Measurements from ENCODE around the gene IFT172. TPM values are rescaled to one million over a fixed set of nuclear protein-coding genes. Genes with fewer than 3 reads are reported as not detected.

IFT172 gene
- total RNA-seq, 1 experiment from 2014 or later: 21.9 TPM

GRCh38 chr2:27509326-27509725, 19.8 kb upstream of the IFT172 start:
- H3K4me1 Mint-ChIP-seq (ENCODE audit: low read depth, unreplicated experiment): no peaks in the 10 kb centered on the region
- Histone ChIP-seq H3K9me3 (no peaks in the 10 kb centered on the region), H3K27me3 (replicated peaks; ENCODE audit: control insufficient read depth, insufficient read depth, low read length) (no peaks in the 10 kb centered on the region), H3K4me1 (no peaks in the 10 kb centered on the region), H3K36me3 (ENCODE audit: control insufficient read depth, insufficient read depth, low read length) (no peaks in the 10 kb centered on the region), H3K4me3 (ENCODE audit: low read depth, low read length) (no peak overlapping the region)
- no peaks in the 10 kb centered on the region for H3K36me3 Mint-ChIP-seq (ENCODE audit: insufficient read depth, unreplicated experiment)
- intact Hi-C loops (cut with micrococcal nuclease; ENCODE audit: unreplicated experiment): no loop called here
- ChIA-PET CTCF (no interaction called here), POLR2A (no interaction called here)
- no peak overlapping the region for H3K27ac Mint-ChIP-seq (ENCODE audit: unreplicated experiment)
- BruUV-seq (replicated peaks): no TSS peak
- H3K4me3 Mint-ChIP-seq (ENCODE audit: unreplicated experiment): no peak overlapping the region
- H3K27me3 Mint-ChIP-seq (ENCODE audit: insufficient read depth, unreplicated experiment): no peaks in the 10 kb centered on the region
- DNase-seq: no peak
- TF ChIP-seq CTCF (IDR thresholded peaks at IDR 0.05; ENCODE audit: insufficient read depth in 1 of 2, low read depth in 1 of 2, low read length in 1 of 2, severe bottlenecking in 1 of 2, unreplicated experiment in 1 of 2): no peak
- no peaks in the 10 kb centered on the region for H3K9me3 Mint-ChIP-seq (ENCODE audit: unreplicated experiment)

GRCh38 chr2:27507293-27507692, 17.8 kb upstream of the IFT172 start:
- Mint-ChIP-seq H3K4me3 (ENCODE audit: unreplicated experiment) (no peak overlapping the region), H3K36me3 (ENCODE audit: insufficient read depth, unreplicated experiment) (no peaks in the 10 kb centered on the region), H3K4me1 (ENCODE audit: low read depth, unreplicated experiment) (no peaks in the 10 kb centered on the region), H3K9me3 (ENCODE audit: unreplicated experiment) (no peaks in the 10 kb centered on the region), H3K27ac (ENCODE audit: unreplicated experiment) (no peak overlapping the region), H3K27me3 (ENCODE audit: insufficient read depth, unreplicated experiment) (no peaks in the 10 kb centered on the region)
- ChIA-PET POLR2A (no interaction called here), CTCF (no interaction called here)
- TF ChIP-seq CTCF (IDR thresholded peaks at IDR 0.05; ENCODE audit: insufficient read depth in 1 of 2, low read depth in 1 of 2, low read length in 1 of 2, severe bottlenecking in 1 of 2, unreplicated experiment in 1 of 2): no peak
- no peak for DNase-seq
- Histone ChIP-seq H3K4me3 (ENCODE audit: low read depth, low read length) (no peak overlapping the region), H3K27me3 (replicated peaks; ENCODE audit: control insufficient read depth, insufficient read depth, low read length) (no peaks in the 10 kb centered on the region), H3K4me1 (no peaks in the 10 kb centered on the region), H3K36me3 (ENCODE audit: control insufficient read depth, insufficient read depth, low read length) (no peaks in the 10 kb centered on the region), H3K9me3 (no peaks in the 10 kb centered on the region)
- intact Hi-C loops (cut with micrococcal nuclease; ENCODE audit: unreplicated experiment): no loop called here
- BruUV-seq (replicated peaks): no TSS peak

GRCh38 chr2:27506587-27506986, 17.0 kb upstream of the IFT172 start:
- no peaks in the 10 kb centered on the region for H3K9me3 Mint-ChIP-seq (ENCODE audit: unreplicated experiment)
- no peak for TF ChIP-seq CTCF (IDR thresholded peaks at IDR 0.05; ENCODE audit: insufficient read depth in 1 of 2, low read depth in 1 of 2, low read length in 1 of 2, severe bottlenecking in 1 of 2, unreplicated experiment in 1 of 2)
- DNase-seq: no peak
- no peaks in the 10 kb centered on the region for H3K36me3 ChIP-seq (ENCODE audit: control insufficient read depth, insufficient read depth, low read length)
- H3K4me1 Mint-ChIP-seq (ENCODE audit: low read depth, unreplicated experiment): no peaks in the 10 kb centered on the region
- H3K27me3 ChIP-seq (replicated peaks; ENCODE audit: control insufficient read depth, insufficient read depth, low read length): no peaks in the 10 kb centered on the region
- POLR2A ChIA-PET: no interaction called here
- no peaks in the 10 kb centered on the region for H3K9me3 ChIP-seq
- CTCF ChIA-PET: no interaction called here
- no peaks in the 10 kb centered on the region for H3K4me1 ChIP-seq
- no peak overlapping the region for H3K27ac Mint-ChIP-seq (ENCODE audit: unreplicated experiment)
- H3K27me3 Mint-ChIP-seq (ENCODE audit: insufficient read depth, unreplicated experiment): no peaks in the 10 kb centered on the region
- H3K4me3 Mint-ChIP-seq (ENCODE audit: unreplicated experiment): no peak overlapping the region
- intact Hi-C loops (cut with micrococcal nuclease; ENCODE audit: unreplicated experiment): no loop called here
- no TSS peak for BruUV-seq (replicated peaks)
- no peaks in the 10 kb centered on the region for H3K36me3 Mint-ChIP-seq (ENCODE audit: insufficient read depth, unreplicated experiment)
- no peak overlapping the region for H3K4me3 ChIP-seq (ENCODE audit: low read depth, low read length)
